HT1080 (cell line): Measurements from ENCODE around the gene DHCR24. TPM values are rescaled to one million over a fixed set of nuclear protein-coding genes. Genes with fewer than 3 reads are reported as not detected.

Source experiments
- DNase-seq: peaks from one replicate; pipeline ENCODE4 v3.0.0-alpha.2; 2015; ENCODE audit warnings: low read depth
- total RNA-seq: library from RNA; depleted of rRNA; stranded (reverse); fragments of >200 nt; shearing (Covaris generic); gene quantifications from 2 replicates; pipeline ENCODE4 v1.2.3, GENCODE V29; 2014

The DHCR24 gene
- total RNA-seq, 1 experiment from 2014 or later = 213 TPM

GRCh38 chr1:54865238-54866073 lies 21.5 kb downstream of the DHCR24 start:
- DNase-seq = no peak

GRCh38 chr1:54864460-54865208 lies 22.4 kb downstream of the DHCR24 start:
- DNase-seq = no peak

GRCh38 chr1:54863267-54863665 lies 23.7 kb downstream of the DHCR24 start:
- no peak for DNase-seq

- DNase-seq = no peak
These were observed 25.8 kb downstream of the DHCR24 start for GRCh38 chr1:54861070-54861761.

GRCh38 chr1:54859700-54860391 lies 27.1 kb downstream of the DHCR24 start:
- peak; percentile 25 for DNase-seq

GRCh38 chr1:54857746-54858561 lies 29.0 kb downstream of the DHCR24 start:
- DNase-seq = peak; percentile 37

- DNase-seq = no peak
These were observed 29.9 kb downstream of the DHCR24 start for GRCh38 chr1:54857141-54857540.

- DNase-seq = no peak
These were observed 32.5 kb downstream of the DHCR24 start for GRCh38 chr1:54854381-54855020.

GRCh38 chr1:54853793-54854370 lies 33.1 kb downstream of the DHCR24 start:
- DNase-seq = no peak

- DNase-seq = no peak
These were observed 33.8 kb downstream of the DHCR24 start for GRCh38 chr1:54853096-54853792.

- DNase-seq = no peak
These were observed 35.0 kb downstream of the DHCR24 start for GRCh38 chr1:54851936-54852524.

- DNase-seq = no peak
These were observed 35.6 kb downstream of the DHCR24 start for GRCh38 chr1:54851406-54851805.

- DNase-seq = peak; percentile 94
These were observed 36.3 kb downstream of the DHCR24 start for GRCh38 chr1:54850737-54851136.

GRCh38 chr1:54850069-54850730 lies 36.8 kb downstream of the DHCR24 start:
- DNase-seq = peak; percentile 54

GRCh38 chr1:54849219-54850068 lies 37.6 kb downstream of the DHCR24 start:
- no peak for DNase-seq

GRCh38 chr1:54848134-54848948 lies 38.7 kb downstream of the DHCR24 start:
- no peak for DNase-seq
